HCT116 (cell line): ENCODE measurements around the gene LDLRAD4.

Experiments
- JUND ChIP-seq: IDR thresholded peaks from 2 replicates; pipeline ENCODE4 v1.6.1; 2012
- POLR2A ChIP-seq: IDR thresholded peaks from 2 replicates; pipeline ENCODE4 v1.7.0; 2011; ENCODE audit warnings: borderline replicate concordance; ENCODE audit not compliant: insufficient read depth, insufficient read length; ENCODE audit errors: extremely low read depth
- SIN3A ChIP-seq: IDR thresholded peaks from 2 replicates; pipeline ENCODE4 v1.6.1; 2012; ENCODE audit warnings: low read depth
- ZFX ChIP-seq: fragments of 450-650 bp; IDR thresholded peaks from 2 replicates; pipeline ENCODE4 v1.6.1; 2017
- ZNF274 ChIP-seq: fragments of 200-500 bp; sonication (Bioruptor generic); IDR thresholded peaks from 2 replicates; pipeline ENCODE4 v1.6.1; 2014; ENCODE audit warnings: mild to moderate bottlenecking, low read depth, low read length, inconsistent platforms
- TF ChIP-seq, protein P1 (sequence below): IDR thresholded peaks from 2 replicates; pipeline ENCODE4 v1.6.1; 2012; ENCODE audit warnings: low read depth
- TF ChIP-seq, protein P2 (sequence below), 3 experiments: fragments of 200-600 bp in 1 of 3; sonication (generic) in 1 of 3; IDR thresholded peaks in 2 of 3; conservative IDR thresholded peaks in 1 of 3; 2 replicates each; pipeline ENCODE4 v1.5.1; 2012 to 2017; ENCODE audit warnings: low read depth in 2 of 3, low read length in 2 of 3, antibody characterized with exemption in 1 of 3, borderline replicate concordance in 1 of 3, control low read depth in 1 of 3, mild to moderate bottlenecking in 1 of 3, mixed read lengths in 1 of 3, mixed run types in 1 of 3, moderate library complexity in 1 of 3; ENCODE audit not compliant: insufficient read depth in 1 of 3

DNA sequence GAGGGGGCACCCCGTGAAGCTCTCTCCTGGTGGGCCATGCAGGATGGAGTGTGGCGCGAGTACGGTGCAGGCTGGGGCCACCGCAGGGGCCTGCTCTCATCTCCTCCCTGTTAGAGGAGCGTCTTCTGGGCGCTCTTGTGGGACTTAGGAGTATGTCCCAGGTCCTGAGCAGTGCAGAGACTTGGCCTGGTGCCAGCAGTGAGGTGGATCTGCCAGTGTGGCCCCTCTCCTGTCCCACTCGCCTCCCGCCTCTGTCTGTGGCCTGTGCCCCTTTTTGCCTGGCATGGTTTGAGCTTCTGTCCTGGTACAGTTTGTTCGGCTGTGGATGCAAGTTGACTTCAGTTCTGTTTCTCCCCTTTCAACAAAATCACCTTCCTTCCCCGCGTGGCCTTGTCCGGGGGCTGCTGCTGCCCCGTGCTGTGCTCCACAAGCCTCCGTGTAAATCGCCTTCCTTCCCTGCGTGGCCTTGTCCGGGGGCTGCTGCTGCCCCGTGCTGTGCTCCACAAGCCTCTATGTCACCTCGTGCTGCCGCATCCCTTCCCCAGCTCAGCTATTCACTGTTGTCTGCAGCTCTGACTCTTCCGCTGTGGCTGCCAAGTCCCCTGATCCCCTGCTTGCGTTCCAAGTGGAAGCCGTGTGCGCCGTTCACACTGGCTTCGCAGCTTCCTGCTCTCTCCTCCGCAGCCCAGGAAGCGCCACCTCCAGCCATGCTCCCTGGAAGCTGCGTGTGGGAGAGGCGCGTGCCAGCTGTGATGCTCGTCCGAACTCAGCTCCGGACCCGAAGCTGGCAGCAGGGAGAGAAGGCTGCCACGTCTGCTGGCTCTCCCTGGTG, 13.7 kb downstream of the LDLRAD4 start:
- TF ChIP-seq, protein P1, sequence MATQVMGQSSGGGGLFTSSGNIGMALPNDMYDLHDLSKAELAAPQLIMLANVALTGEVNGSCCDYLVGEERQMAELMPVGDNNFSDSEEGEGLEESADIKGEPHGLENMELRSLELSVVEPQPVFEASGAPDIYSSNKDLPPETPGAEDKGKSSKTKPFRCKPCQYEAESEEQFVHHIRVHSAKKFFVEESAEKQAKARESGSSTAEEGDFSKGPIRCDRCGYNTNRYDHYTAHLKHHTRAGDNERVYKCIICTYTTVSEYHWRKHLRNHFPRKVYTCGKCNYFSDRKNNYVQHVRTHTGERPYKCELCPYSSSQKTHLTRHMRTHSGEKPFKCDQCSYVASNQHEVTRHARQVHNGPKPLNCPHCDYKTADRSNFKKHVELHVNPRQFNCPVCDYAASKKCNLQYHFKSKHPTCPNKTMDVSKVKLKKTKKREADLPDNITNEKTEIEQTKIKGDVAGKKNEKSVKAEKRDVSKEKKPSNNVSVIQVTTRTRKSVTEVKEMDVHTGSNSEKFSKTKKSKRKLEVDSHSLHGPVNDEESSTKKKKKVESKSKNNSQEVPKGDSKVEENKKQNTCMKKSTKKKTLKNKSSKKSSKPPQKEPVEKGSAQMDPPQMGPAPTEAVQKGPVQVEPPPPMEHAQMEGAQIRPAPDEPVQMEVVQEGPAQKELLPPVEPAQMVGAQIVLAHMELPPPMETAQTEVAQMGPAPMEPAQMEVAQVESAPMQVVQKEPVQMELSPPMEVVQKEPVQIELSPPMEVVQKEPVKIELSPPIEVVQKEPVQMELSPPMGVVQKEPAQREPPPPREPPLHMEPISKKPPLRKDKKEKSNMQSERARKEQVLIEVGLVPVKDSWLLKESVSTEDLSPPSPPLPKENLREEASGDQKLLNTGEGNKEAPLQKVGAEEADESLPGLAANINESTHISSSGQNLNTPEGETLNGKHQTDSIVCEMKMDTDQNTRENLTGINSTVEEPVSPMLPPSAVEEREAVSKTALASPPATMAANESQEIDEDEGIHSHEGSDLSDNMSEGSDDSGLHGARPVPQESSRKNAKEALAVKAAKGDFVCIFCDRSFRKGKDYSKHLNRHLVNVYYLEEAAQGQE: no peak
- TF ChIP-seq JUND (no peak), ZNF274 (no peak), ZFX (no peak), POLR2A (no peak), SIN3A (no peak)
- TF ChIP-seq, protein P2, sequence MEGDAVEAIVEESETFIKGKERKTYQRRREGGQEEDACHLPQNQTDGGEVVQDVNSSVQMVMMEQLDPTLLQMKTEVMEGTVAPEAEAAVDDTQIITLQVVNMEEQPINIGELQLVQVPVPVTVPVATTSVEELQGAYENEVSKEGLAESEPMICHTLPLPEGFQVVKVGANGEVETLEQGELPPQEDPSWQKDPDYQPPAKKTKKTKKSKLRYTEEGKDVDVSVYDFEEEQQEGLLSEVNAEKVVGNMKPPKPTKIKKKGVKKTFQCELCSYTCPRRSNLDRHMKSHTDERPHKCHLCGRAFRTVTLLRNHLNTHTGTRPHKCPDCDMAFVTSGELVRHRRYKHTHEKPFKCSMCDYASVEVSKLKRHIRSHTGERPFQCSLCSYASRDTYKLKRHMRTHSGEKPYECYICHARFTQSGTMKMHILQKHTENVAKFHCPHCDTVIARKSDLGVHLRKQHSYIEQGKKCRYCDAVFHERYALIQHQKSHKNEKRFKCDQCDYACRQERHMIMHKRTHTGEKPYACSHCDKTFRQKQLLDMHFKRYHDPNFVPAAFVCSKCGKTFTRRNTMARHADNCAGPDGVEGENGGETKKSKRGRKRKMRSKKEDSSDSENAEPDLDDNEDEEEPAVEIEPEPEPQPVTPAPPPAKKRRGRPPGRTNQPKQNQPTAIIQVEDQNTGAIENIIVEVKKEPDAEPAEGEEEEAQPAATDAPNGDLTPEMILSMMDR (IDR thresholded peaks at IDR 0.05 in 2 of 3, conservative IDR thresholded peaks at IDR 0.05 in 1 of 3; ENCODE audit: borderline replicate concordance in 1 of 3, insufficient read depth in 1 of 3, low read depth in 2 of 3, low read length in 2 of 3): no peak
